ENCODE results near the gene RHOXF2B.

Gene RHOXF2B

GRCh38 chrX:120120223-120120622, 42.7 kb upstream of the RHOXF2B start (continued):
- no peak for TF ChIP-seq ZNF214 (tag by site-specific recombination; IDR thresholded peaks at IDR 0.05; ENCODE audit: borderline replicate concordance)
- TF ChIP-seq ZNF155 (tag by site-specific recombination; IDR thresholded peaks at IDR 0.05): no peak
- TF ChIP-seq ZNF610 (tag by site-specific recombination; IDR thresholded peaks at IDR 0.05; ENCODE audit: borderline replicate concordance): no peak
- no peak for TF ChIP-seq ZNF561 (tag by site-specific recombination; IDR thresholded peaks at IDR 0.05; ENCODE audit: borderline replicate concordance)

GRCh38 chrX:120115438-120115963, 38.0 kb upstream of the RHOXF2B start, which contains the start of gene RHOXF1:
RHOXF1 (minus strand) TSS chrX:120115913; CDS start chrX:120115862, 51 bp downstream.
- TF ChIP-seq ZNF558 (tag by site-specific recombination; IDR thresholded peaks at IDR 0.05): no peak
- no peak for TF ChIP-seq ZNF214 (tag by site-specific recombination; IDR thresholded peaks at IDR 0.05; ENCODE audit: borderline replicate concordance)
- TF ChIP-seq ZBTB1 (tag by site-specific recombination; IDR thresholded peaks at IDR 0.05): no peak
- TF ChIP-seq ZNF18 (tag by site-specific recombination; IDR thresholded peaks at IDR 0.05): no peak
- TF ChIP-seq HIC1 (tag by site-specific recombination; IDR thresholded peaks at IDR 0.05): no peak
- no peak for TF ChIP-seq ZNF175 (tag by site-specific recombination; IDR thresholded peaks at IDR 0.05)
- TF ChIP-seq ZNF239 (tag by site-specific recombination; IDR thresholded peaks at IDR 0.05): no peak
- TF ChIP-seq ZNF311 (tag by site-specific recombination; IDR thresholded peaks at IDR 0.05; ENCODE audit: borderline replicate concordance): no peak
- TF ChIP-seq ZNF76 (tag by site-specific recombination; IDR thresholded peaks at IDR 0.05; ENCODE audit: borderline replicate concordance, low read depth): no peak
- Histone ChIP-seq H3K36me3 (ENCODE audit: control insufficient read depth in 2 of 2, insufficient read depth in 1 of 2, low read length in 2 of 2) (no peaks in the 10 kb centered on the region), H3K4me3 (ENCODE audit: low read depth, low read length) (no peak within 1 kb of the TSS), H3K27ac (ENCODE audit: extremely low read depth, low read depth, low read length) (no peak within 1 kb of the TSS), H3K4me1 (ENCODE audit: control insufficient read depth, insufficient read depth, low read length) (no peaks in the 10 kb centered on the region), H3K9me3 (ENCODE audit: control insufficient read depth, insufficient read depth, low read depth, low read length) (no peaks in the 10 kb centered on the region)
- CTCF ChIA-PET: no interaction called here
- POLR2A ChIA-PET: no interaction called here

- ChIA-PET POLR2A (no interaction called here), CTCF (no interaction called here)
- H3K9me3 ChIP-seq (ENCODE audit: control insufficient read depth, insufficient read depth, low read depth, low read length): no peaks in the 10 kb centered on the region
- no peaks in the 10 kb centered on the region for H3K4me1 ChIP-seq (ENCODE audit: control insufficient read depth, insufficient read depth, low read length)
- no peaks in the 10 kb centered on the region for H3K36me3 ChIP-seq (ENCODE audit: control insufficient read depth in 2 of 2, insufficient read depth in 1 of 2, low read length in 2 of 2)
- H3K4me3 ChIP-seq (ENCODE audit: low read depth, low read length): no peak overlapping the region
- H3K27ac ChIP-seq (ENCODE audit: extremely low read depth, low read depth, low read length): no peak overlapping the region
- TF ChIP-seq ZNF776 (tag by site-specific recombination; IDR thresholded peaks at IDR 0.05; ENCODE audit: borderline replicate concordance) (no peak), KLF9 (tag by site-specific recombination; IDR thresholded peaks at IDR 0.05; ENCODE audit: low read depth) (no peak), ZNF19 (tag by site-specific recombination; IDR thresholded peaks at IDR 0.05; ENCODE audit: low read depth) (no peak), TSHZ1 (tag by site-specific recombination; IDR thresholded peaks at IDR 0.05; ENCODE audit: borderline replicate concordance) (no peak), EGR2 (tag by site-specific recombination; IDR thresholded peaks at IDR 0.05; ENCODE audit: low read depth) (no peak), ZBTB11 (tag by site-specific recombination; conservative IDR thresholded peaks at IDR 0.05; ENCODE audit: low read depth) (no peak), ZNF704 (tag by site-specific recombination; IDR thresholded peaks at IDR 0.05) (no peak), BCL11B (tag by site-specific recombination; IDR thresholded peaks at IDR 0.05; ENCODE audit: low read depth) (no peak), ZBTB48 (tag by site-specific recombination; IDR thresholded peaks at IDR 0.05) (no peak), ZNF2 (tag by site-specific recombination; IDR thresholded peaks at IDR 0.05) (no peak)
Observed at GRCh38 chrX:120111611-120112010, 34.1 kb upstream of the RHOXF2B start.
